Activated CD8-positive, alpha-beta T cell treated with anti-CD3 and anti-CD28 coated beads for 36 hours (primary cell): ENCODE measurements around the gene UBASH3A. TPM values are rescaled to one million over a fixed set of nuclear protein-coding genes. Genes with fewer than 3 reads are reported as not detected.

Experiments used
- ATAC-seq: fragments of 200-7000 bp; cut with Tn5 transposase; one replicate; pipeline ENCODE4 v1.10.0; 2021; ENCODE audit warnings: mild to moderate bottlenecking, moderate library complexity
- CTCF ChIA-PET: fragments of 350-600 bp; sonication (Branson Sonifier 250); formaldehyde crosslinking; loops from one replicate; lab custom pipeline; 2021; ENCODE audit warnings: antibody characterized with exemption; lab: Charles Lee
- POLR2A ChIA-PET: fragments of 350-600 bp; sonication (Branson Sonifier 250); formaldehyde crosslinking; loops from one replicate; lab custom pipeline; 2021; ENCODE audit warnings: antibody characterized with exemption; lab: Charles Lee
- DNase-seq: peaks from one replicate; pipeline ENCODE4 v3.0.0-alpha.2; 2020
- H3K27ac Mint-ChIP-seq: one replicate; pipeline ENCODE4 v1.8.0; 2021; ENCODE audit warnings: mild to moderate bottlenecking, mixed read lengths
- H3K27me3 Mint-ChIP-seq: one replicate; pipeline ENCODE4 v1.8.0; 2021; ENCODE audit warnings: mixed read lengths
- H3K36me3 Mint-ChIP-seq: one replicate; pipeline ENCODE4 v1.8.0; 2021; ENCODE audit warnings: low read depth, mixed read lengths
- H3K4me1 Mint-ChIP-seq: one replicate; pipeline ENCODE4 v1.8.0; 2021; ENCODE audit warnings: low read depth, mixed read lengths
- H3K4me3 Mint-ChIP-seq: one replicate; pipeline ENCODE4 v1.8.0; 2021; ENCODE audit warnings: mild to moderate bottlenecking, moderate library complexity, mixed read lengths
- H3K9me3 Mint-ChIP-seq: one replicate; pipeline ENCODE4 v1.8.0; 2021; ENCODE audit warnings: mixed read lengths
- intact Hi-C: fragments of 100-400 bp; cut with micrococcal nuclease; formaldehyde crosslinking; loops from one replicate; pipeline ENCODE4 v1.10.0; 2022
- total RNA-seq, 2 experiments: library from RNA; stranded (reverse); gene quantifications; one replicate each; pipeline ENCODE4 v1.2.3, GENCODE V29; 2021
- TF ChIP-seq, protein P1 (sequence below): fragments of 200-600 bp; IDR thresholded peaks from one replicate; pipeline ENCODE4 v1.8.0; 2022; ENCODE audit warnings: antibody characterized with exemption, mild to moderate bottlenecking

UBASH3A gene
- total RNA-seq, 2 experiments from 2014 or later = 48.7 to 52.9 TPM

DNA sequence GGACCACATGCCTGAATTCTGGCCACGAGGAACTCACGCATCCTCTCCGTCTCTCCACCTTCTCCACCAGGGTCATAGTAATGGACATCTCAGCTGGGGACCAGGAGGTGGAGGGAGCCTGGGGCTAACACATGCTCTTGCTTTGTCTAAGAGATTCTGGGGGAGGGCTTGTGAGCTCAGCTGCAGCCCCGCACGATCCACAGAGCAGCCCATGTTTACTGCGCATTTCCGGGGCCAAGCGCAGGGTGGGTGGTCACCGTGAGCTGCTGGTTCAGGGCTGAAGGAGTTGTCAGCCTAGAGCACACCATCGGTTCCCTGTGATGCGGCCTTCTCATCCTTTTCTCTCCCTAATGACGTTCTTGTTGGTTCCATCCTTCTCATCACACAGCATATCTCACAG lies 45.4 kb upstream of the UBASH3A start:
- ATAC-seq = no peak
- peaks cover 5% of the 10 kb centered on the region for H3K4me1 Mint-ChIP-seq

DNA sequence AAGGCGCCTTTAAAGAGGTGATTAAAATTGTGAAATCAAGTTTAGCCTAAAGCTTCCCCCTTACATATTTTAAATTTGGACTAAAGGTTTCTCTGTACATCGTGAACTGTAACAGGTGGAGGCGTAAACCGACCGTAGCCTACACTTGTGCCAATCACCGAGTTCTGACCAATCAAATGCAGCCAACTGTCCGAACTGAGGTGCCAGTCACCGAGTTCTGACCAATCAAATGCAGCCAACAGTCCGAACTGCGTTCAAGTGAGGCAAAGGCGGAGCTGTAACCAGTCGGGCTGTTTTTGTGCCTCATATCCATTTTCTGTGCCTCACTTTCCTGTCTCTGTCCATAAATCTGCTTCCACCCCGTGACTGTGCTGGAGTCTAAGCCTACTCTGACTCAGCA lies 44.8 kb upstream of the UBASH3A start:
- DNase-seq (no peak), ATAC-seq (no peak)
- no peak overlapping the region for H3K27ac Mint-ChIP-seq
- ChIA-PET CTCF (interaction anchor here (1.7 kb wide), 1 partner anchor 20 kb away, joined by 6 read pairs; no protein-coding TSS in a partner anchor), POLR2A (interaction anchor here (0.7 to 1.4 kb wide), 2 partner anchors 15 to 62 kb away, joined by 3 read pairs; no protein-coding TSS in a partner anchor)
- TF ChIP-seq, protein P1, sequence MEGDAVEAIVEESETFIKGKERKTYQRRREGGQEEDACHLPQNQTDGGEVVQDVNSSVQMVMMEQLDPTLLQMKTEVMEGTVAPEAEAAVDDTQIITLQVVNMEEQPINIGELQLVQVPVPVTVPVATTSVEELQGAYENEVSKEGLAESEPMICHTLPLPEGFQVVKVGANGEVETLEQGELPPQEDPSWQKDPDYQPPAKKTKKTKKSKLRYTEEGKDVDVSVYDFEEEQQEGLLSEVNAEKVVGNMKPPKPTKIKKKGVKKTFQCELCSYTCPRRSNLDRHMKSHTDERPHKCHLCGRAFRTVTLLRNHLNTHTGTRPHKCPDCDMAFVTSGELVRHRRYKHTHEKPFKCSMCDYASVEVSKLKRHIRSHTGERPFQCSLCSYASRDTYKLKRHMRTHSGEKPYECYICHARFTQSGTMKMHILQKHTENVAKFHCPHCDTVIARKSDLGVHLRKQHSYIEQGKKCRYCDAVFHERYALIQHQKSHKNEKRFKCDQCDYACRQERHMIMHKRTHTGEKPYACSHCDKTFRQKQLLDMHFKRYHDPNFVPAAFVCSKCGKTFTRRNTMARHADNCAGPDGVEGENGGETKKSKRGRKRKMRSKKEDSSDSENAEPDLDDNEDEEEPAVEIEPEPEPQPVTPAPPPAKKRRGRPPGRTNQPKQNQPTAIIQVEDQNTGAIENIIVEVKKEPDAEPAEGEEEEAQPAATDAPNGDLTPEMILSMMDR = no peak
- peaks cover 7% of the 10 kb centered on the region for H3K4me1 Mint-ChIP-seq
- peaks cover 16% of the 10 kb centered on the region for H3K9me3 Mint-ChIP-seq
- peaks cover 2% of the 10 kb centered on the region for H3K36me3 Mint-ChIP-seq
- intact Hi-C loops = no loop called here
- H3K27me3 Mint-ChIP-seq = no peaks in the 10 kb centered on the region
- no peak overlapping the region for H3K4me3 Mint-ChIP-seq

More for the DNA sequence above, 45.4 kb upstream of the UBASH3A start:
- intact Hi-C loops = no loop called here
- no peak for DNase-seq
- POLR2A ChIA-PET = interaction anchor here (1.4 kb wide), 1 partner anchor 16 kb away, joined by 3 read pairs; no protein-coding TSS in a partner anchor
- H3K27me3 Mint-ChIP-seq = no peaks in the 10 kb centered on the region
- no peak overlapping the region for H3K4me3 Mint-ChIP-seq
- H3K9me3 Mint-ChIP-seq = peaks cover 18% of the 10 kb centered on the region
- CTCF ChIA-PET = interaction anchor here (1.0 to 1.7 kb wide), 3 partner anchors 20 to 169 kb away, joined by 3 to 6 read pairs (median 3); no protein-coding TSS in a partner anchor
- H3K36me3 Mint-ChIP-seq = peaks cover 2% of the 10 kb centered on the region
- H3K27ac Mint-ChIP-seq = no peak overlapping the region
- TF ChIP-seq, protein P1 = no peak

DNA sequence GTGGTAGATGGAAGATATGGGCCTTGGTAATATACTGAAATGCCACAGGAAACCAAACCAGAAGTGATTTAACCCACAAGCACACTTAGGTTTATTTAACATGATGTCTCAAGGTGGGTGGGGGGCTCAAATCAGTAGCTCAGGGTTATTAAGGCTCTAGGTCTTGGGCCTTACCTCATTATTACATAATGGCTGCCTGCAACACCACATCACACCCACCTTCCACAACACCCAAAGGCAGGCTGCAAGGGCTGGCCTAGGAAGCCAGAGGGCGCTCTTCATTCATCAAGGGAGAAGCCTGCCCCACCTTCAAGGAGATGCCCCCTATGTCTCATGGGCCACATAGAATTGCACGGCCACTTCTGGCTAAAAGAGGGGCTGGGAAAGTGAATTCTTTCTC lies 43.4 kb upstream of the UBASH3A start:
- POLR2A ChIA-PET = interaction anchor here (1.1 to 1.3 kb wide), 2 partner anchors 14 to 18 kb away, joined by 3 to 4 read pairs; no protein-coding TSS in a partner anchor
- no peak overlapping the region for H3K4me3 Mint-ChIP-seq
- CTCF ChIA-PET = interaction anchor here (0.6 to 2.9 kb wide), 16 partner anchors 10 to 176 kb away, joined by 3 to 23 read pairs (median 5); partner anchors contain the start of gene UBASH3A

DNA sequence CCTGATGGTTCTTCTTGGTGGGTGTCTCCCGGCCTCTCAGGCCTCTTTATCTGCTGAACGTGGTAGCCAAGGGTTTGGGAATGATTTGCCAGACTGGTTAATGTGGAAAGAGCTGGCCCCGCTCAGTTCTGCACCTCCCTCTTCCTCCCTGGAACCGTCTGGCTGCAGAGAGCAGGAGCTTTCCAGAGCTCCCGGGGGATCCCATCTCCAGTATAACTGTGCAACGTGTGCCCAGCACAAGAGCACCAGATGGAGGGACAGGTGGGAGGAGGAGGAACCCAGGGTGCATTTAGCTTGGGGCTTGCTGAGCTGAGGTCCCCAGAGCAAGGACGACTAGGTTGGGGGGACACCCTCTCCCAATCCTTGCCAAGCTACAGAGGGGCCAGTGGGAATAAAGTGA lies 42.4 kb upstream of the UBASH3A start:
- intact Hi-C loops = no loop called here
- CTCF ChIA-PET = interaction anchor here (0.7 to 2.9 kb wide), 16 partner anchors 12 to 175 kb away, joined by 3 to 23 read pairs (median 4); partner anchors contain the start of gene UBASH3A
- Mint-ChIP-seq H3K4me1 (peaks cover 7% of the 10 kb centered on the region), H3K36me3 (no peaks in the 10 kb centered on the region), H3K27me3 (no peaks in the 10 kb centered on the region), H3K27ac (no peak overlapping the region), H3K9me3 (peaks cover 2% of the 10 kb centered on the region), H3K4me3 (no peak overlapping the region)
- ATAC-seq (no peak), DNase-seq (no peak)
- TF ChIP-seq, protein P1 = no peak
- POLR2A ChIA-PET = interaction anchor here (1.3 to 2.1 kb wide), 2 partner anchors 13 to 17 kb away, joined by 4 to 6 read pairs; no protein-coding TSS in a partner anchor

More for the DNA sequence above, 43.4 kb upstream of the UBASH3A start:
- DNase-seq (peak; percentile 55), ATAC-seq (peak; percentile 65)
- Mint-ChIP-seq H3K27me3 (no peaks in the 10 kb centered on the region), H3K9me3 (peaks cover 7% of the 10 kb centered on the region), H3K27ac (no peak overlapping the region), H3K4me1 (peaks cover 7% of the 10 kb centered on the region), H3K36me3 (no peaks in the 10 kb centered on the region)
- intact Hi-C loops = no loop called here
- TF ChIP-seq, protein P1 = peak; percentile 45

DNA sequence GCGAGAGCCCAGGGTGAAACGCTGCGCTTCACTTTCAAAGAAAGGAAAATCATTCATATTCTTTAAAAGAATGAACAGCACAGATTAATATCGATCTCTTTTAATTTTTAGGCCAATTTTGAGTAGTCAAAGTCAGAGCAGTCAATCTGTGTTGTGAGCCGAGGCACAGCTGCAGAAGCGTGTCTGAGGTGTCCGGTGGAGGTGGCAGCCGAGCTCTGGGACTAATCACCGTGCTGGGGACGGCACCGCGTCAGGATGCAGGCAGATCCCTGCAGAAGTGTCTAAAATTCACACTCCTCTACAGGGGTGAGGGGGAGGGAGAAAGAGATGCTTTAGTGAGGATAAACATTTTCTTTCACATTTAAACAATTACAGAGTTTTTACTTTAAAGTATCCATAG lies 41.5 kb upstream of the UBASH3A start:
- H3K4me1 Mint-ChIP-seq = peaks cover 7% of the 10 kb centered on the region
- no peak overlapping the region for H3K4me3 Mint-ChIP-seq
- POLR2A ChIA-PET = interaction anchor here (1.5 to 2.1 kb wide), 2 partner anchors 11 to 16 kb away, joined by 6 to 7 read pairs; no protein-coding TSS in a partner anchor
- H3K36me3 Mint-ChIP-seq = no peaks in the 10 kb centered on the region
- H3K27ac Mint-ChIP-seq = no peak overlapping the region
- ATAC-seq (no peak), DNase-seq (no peak)
- no peaks in the 10 kb centered on the region for H3K27me3 Mint-ChIP-seq
- CTCF ChIA-PET = interaction anchor here (1.2 to 2.9 kb wide), 5 partner anchors 24 to 88 kb away, joined by 3 to 23 read pairs (median 5); no protein-coding TSS in a partner anchor
- TF ChIP-seq, protein P1 = no peak
- H3K9me3 Mint-ChIP-seq = peaks cover 1% of the 10 kb centered on the region
- intact Hi-C loops = no loop called here
